ENCODE results near the gene RTEL1.
A peak's percentile ranks its signal among the peaks of the same experiment; 100 is the strongest.

RTEL1 gene

DNA sequence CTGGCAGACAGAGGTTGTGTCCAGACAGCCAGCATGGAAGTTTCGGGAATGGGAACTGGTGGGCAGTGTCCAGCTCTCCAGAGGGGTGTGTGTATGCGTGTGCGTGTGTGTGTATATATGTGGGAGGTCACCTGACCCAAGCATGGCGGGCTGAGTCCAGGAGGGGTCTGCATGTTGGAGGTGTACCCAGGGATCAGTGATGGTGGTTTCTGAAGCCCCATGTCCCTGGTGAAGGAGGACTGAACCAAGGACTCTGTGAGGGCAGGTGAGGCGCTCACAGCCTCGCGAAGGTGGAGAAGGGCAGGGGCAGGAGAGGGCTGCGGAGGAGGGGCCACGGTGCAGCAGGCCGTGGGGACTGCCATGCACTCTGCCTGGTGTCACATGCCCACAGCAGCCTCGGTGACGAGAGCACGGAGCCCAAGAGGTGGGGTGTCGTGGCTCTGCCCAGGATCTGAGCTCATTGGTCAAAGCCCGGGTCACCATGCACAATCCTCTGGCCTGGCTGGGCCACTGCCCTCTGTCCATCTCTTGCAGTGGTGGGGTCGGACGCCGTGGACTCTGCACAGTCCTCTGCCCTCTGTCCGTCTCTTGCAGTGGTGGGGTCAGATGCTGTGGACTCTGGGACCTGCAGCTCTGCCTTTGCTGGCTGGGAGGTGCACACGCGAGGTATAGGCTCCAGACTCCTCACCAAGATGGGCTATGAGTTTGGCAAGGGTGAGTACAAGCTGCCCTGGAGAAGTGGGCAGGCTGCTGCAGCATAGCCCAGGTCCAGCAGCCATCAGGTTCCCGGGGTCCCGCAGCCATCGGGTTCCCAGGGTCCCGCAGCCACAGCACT lies 76.2 kb downstream of the RTEL1 start:
- H3K27ac ChIP-seq (ENCODE audit: low read depth, low read length, severe bottlenecking) = no peak overlapping the region
- no peaks in the 10 kb centered on the region for H3K9me3 ChIP-seq (ENCODE audit: control insufficient read depth, low read length)
- WGBS, 2 experiments (ENCODE audit: insufficient coverage in 2 of 2) = 94 to 96% methylated on average over 24 to 25 of the region's 25 CpGs
- peaks cover 55% of the 10 kb centered on the region for H3K36me3 ChIP-seq (ENCODE audit: control insufficient read depth, insufficient read depth, low read length)
- peaks cover 8% of the 10 kb centered on the region for H3K4me1 ChIP-seq (ENCODE audit: control insufficient read depth, insufficient read depth, low read length, poor library complexity, severe bottlenecking)
- no peak overlapping the region for H3K4me3 ChIP-seq (ENCODE audit: extremely low read depth, insufficient read depth, low read length, poor library complexity, severe bottlenecking)

DNA sequence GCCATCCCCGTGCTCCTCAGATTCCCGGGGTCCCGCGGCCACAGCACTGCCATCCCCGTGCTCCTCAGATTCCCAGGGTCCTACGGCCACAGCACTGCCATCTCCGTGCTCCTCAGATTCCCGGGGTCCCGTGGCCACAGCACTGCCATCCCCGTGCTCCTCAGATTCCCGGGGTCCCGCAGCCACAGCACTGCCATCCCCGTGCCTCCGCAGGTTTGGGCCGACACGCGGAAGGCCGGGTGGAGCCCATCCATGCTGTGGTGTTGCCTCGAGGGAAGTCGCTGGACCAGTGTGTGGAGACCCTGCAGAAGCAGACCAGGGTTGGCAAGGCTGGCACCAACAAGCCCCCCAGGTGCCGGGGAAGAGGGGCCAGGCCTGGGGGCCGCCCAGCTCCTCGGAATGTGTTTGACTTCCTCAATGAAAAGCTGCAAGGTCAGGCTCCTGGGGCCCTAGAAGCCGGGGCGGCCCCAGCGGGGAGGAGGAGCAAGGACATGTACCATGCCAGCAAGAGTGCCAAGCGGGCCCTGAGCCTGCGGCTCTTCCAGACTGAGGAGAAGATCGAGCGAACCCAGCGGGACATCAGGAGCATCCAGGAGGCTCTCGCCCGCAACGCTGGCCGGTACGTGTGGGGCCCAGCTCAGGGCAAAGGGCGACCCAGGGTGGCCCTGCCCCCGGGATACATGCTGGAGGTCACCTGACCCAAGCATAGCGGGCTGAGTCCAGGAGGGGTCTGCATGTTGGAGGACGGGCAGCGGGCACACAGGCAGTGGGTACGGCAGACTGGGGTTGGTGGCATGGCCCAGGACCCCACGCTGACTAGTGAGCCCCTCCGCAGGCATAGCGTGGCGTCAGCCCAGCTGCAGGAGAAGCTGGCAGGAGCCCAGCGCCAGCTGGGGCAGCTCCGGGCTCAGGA lies 77.1 kb downstream of the RTEL1 start:
- 96 to 97% methylated on average over 47 to 48 of the region's 48 CpGs for WGBS, 2 experiments (ENCODE audit: insufficient coverage in 2 of 2)
- Histone ChIP-seq H3K4me1 (ENCODE audit: control insufficient read depth, insufficient read depth, low read length, poor library complexity, severe bottlenecking) (peaks cover 8% of the 10 kb centered on the region), H3K36me3 (ENCODE audit: control insufficient read depth, insufficient read depth, low read length) (peaks cover 48% of the 10 kb centered on the region), H3K9me3 (ENCODE audit: control insufficient read depth, low read length) (no peaks in the 10 kb centered on the region), H3K4me3 (ENCODE audit: extremely low read depth, insufficient read depth, low read length, poor library complexity, severe bottlenecking) (no peak overlapping the region), H3K27ac (ENCODE audit: low read depth, low read length, severe bottlenecking) (no peak overlapping the region)

DNA sequence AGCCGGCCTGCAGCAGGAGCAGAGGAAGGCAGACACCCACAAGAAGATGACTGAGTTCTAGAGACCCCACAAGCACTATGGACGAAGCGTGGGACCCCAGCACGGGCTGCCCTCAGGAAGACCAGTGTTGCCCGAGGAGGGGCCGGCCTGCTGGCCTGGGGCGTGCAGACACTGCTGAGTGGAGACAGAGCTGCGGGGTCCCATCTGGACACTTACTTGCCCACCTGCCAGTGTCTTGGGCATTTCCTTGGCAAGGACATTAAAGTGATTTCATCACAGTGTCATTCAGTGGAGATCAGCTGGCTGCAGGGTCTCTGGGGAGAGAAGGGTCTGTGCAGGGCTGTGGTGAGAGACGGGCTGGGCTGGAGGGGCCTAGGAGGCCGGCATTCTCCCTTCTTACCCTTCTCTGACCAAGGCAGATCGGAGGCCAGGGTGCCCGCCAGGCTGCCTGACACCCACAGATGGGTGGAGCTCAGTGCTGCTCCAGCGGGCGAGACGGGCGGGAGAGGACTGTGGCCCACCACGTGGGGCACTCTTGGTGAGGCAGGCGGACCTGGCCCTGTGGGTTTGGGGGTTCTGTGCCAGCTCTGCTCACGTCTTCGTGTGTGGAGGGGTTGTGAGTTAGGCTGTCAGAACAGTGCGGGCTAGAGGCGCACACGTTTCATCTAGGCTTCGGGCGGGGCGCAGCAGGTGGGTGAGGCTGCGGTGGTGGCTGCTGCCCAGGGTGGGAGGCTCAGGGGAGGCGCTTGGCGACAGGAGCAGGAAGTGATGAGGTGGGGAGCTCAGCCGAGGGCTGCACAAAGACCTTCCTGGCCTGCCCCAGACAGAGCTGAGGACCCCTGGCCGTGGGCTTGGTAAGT lies 78.0 kb downstream of the RTEL1 start, which contains the start of gene LIME1:
Gene LIME1 (plus strand): TSS at position 806 of the 860 bp plus-strand sequence. CDS start 886 bp downstream, outside the sequence.
- H3K27ac ChIP-seq (ENCODE audit: low read depth, low read length, severe bottlenecking) = no peak within 1 kb of the TSS
- no peaks in the 10 kb centered on the region for H3K9me3 ChIP-seq (ENCODE audit: control insufficient read depth, low read length)
- H3K4me1 ChIP-seq (ENCODE audit: control insufficient read depth, insufficient read depth, low read length, poor library complexity, severe bottlenecking) = peaks cover 11% of the 10 kb centered on the region
- peaks cover 45% of the 10 kb centered on the region for H3K36me3 ChIP-seq (ENCODE audit: control insufficient read depth, insufficient read depth, low read length)
- H3K4me3 ChIP-seq (ENCODE audit: extremely low read depth, insufficient read depth, low read length, poor library complexity, severe bottlenecking) = no peak within 1 kb of the TSS
- 95% methylated on average over 28 of the region's 31 CpGs for WGBS, 2 experiments (ENCODE audit: insufficient coverage in 2 of 2)

DNA sequence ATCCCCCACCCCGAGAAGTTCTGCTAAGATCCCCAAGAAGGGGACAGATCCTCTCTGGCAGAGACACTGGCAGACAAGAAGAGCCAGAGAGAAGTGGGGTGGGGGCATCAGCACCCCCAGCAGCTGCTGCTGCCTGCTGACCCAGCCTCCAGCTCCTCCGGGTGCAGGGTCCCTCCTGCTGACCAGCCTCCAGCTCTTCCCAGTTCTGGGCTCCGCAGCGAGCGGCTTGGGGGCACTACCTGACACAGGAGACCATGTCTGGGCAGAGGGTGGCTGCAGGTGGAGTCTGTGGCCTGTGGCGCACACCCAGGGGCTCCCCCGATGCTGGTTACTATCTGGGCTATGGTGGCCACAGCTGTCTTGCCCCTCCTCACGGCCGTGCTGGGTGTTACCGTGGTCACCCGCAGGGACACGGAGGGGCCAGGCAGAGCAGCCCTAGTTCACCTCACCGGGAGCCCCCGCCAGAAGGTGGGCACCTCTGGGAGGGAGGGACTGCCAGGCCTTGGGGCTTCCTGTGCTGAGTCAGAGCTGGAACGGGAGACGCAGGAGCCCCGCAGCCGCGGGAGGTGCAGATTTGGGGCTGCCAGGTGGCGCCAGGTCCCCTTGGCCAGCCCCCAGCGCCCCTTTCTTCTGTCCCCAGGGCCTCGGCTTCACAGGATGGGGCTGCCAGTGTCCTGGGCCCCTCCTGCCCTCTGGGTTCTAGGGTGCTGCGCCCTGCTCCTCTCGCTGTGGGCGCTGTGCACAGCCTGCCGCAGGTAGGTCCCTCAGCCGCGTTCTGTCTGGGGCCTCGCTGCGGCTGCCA lies 79.0 kb downstream of the RTEL1 start:
- Histone ChIP-seq H3K9me3 (ENCODE audit: control insufficient read depth, low read length) (no peaks in the 10 kb centered on the region), H3K36me3 (ENCODE audit: control insufficient read depth, insufficient read depth, low read length) (peaks cover 46% of the 10 kb centered on the region), H3K27ac (ENCODE audit: low read depth, low read length, severe bottlenecking) (no peak overlapping the region), H3K4me3 (ENCODE audit: extremely low read depth, insufficient read depth, low read length, poor library complexity, severe bottlenecking) (no peak overlapping the region), H3K4me1 (ENCODE audit: control insufficient read depth, insufficient read depth, low read length, poor library complexity, severe bottlenecking) (peaks cover 18% of the 10 kb centered on the region)
- WGBS, 2 experiments (ENCODE audit: insufficient coverage in 2 of 2) = 54 to 64% methylated on average over 27 to 30 of the region's 30 CpGs

GRCh38 chr20:63737695-63737944 lies 79.5 kb downstream of the RTEL1 start:
- H3K9me3 ChIP-seq (ENCODE audit: control insufficient read depth, low read length) = no peaks in the 10 kb centered on the region
- WGBS, 2 experiments (ENCODE audit: insufficient coverage in 2 of 2) = 27 to 45% methylated on average over 12 to 14 of the region's 26 CpGs
- H3K4me1 ChIP-seq (ENCODE audit: control insufficient read depth, insufficient read depth, low read length, poor library complexity, severe bottlenecking) = peaks cover 18% of the 10 kb centered on the region
- H3K27ac ChIP-seq (ENCODE audit: low read depth, low read length, severe bottlenecking) = no peak overlapping the region
- no peak overlapping the region for H3K4me3 ChIP-seq (ENCODE audit: extremely low read depth, insufficient read depth, low read length, poor library complexity, severe bottlenecking)
- H3K36me3 ChIP-seq (ENCODE audit: control insufficient read depth, insufficient read depth, low read length) = peaks cover 50% of the 10 kb centered on the region

DNA sequence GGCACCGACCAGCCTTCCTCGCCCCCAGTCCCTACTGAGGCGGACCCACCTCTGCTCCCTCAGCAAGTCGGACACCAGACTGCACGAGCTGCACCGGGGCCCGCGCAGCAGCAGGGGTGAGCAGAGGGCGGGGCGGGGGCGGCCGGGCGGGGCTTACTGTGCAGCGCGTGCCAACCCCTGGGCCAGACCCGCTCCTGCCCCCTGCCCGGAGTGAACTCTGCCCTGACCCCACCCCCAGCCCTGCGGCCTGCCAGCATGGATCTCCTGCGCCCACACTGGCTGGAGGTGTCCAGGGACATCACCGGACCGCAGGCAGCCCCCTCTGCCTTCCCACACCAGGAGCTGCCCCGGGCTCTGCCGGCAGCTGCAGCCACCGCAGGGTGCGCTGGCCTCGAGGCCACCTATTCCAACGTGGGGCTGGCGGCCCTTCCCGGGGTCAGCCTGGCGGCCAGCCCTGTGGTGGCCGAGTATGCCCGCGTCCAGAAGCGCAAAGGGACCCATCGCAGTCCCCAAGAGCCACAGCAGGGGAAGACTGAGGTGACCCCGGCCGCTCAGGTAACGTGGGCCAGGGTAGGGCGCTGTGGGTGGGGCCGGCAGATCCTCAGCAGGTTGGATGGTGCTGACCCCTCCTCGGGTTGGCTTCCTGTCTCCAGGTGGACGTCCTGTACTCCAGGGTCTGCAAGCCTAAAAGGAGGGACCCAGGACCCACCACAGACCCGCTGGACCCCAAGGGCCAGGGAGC lies 80.0 kb downstream of the RTEL1 start:
- peaks cover 50% of the 10 kb centered on the region for H3K36me3 ChIP-seq (ENCODE audit: control insufficient read depth, insufficient read depth, low read length)
- WGBS, 2 experiments (ENCODE audit: insufficient coverage in 2 of 2) = 54 to 56% methylated on average over 28 to 29 of the region's 43 CpGs
- H3K4me3 ChIP-seq (ENCODE audit: extremely low read depth, insufficient read depth, low read length, poor library complexity, severe bottlenecking) = no peak overlapping the region
- no peak overlapping the region for H3K27ac ChIP-seq (ENCODE audit: low read depth, low read length, severe bottlenecking)
- H3K9me3 ChIP-seq (ENCODE audit: control insufficient read depth, low read length) = no peaks in the 10 kb centered on the region
- peaks cover 18% of the 10 kb centered on the region for H3K4me1 ChIP-seq (ENCODE audit: control insufficient read depth, insufficient read depth, low read length, poor library complexity, severe bottlenecking)

DNA sequence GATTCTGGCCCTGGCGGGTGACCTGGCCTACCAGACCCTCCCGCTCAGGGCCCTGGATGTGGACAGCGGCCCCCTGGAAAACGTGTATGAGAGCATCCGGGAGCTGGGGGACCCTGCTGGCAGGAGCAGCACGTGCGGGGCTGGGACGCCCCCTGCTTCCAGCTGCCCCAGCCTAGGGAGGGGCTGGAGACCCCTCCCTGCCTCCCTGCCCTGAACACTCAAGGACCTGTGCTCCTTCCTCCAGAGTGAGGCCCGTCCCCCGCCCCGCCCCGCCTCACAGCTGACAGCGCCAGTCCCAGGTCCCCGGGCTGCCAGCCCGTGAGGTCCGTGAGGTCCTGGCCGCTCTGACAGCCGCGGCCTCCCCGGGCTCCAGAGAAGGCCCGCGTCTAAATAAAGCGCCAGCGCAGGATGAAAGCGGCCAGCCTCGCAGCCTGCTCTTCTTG lies 80.6 kb downstream of the RTEL1 start:
- 25 to 28% methylated on average over 21 to 22 of the region's 26 CpGs for WGBS, 2 experiments (ENCODE audit: insufficient coverage in 2 of 2)
- Histone ChIP-seq H3K36me3 (ENCODE audit: control insufficient read depth, insufficient read depth, low read length) (peaks cover 50% of the 10 kb centered on the region), H3K4me3 (ENCODE audit: extremely low read depth, insufficient read depth, low read length, poor library complexity, severe bottlenecking) (peak overlapping the region; percentile 34), H3K27ac (ENCODE audit: low read depth, low read length, severe bottlenecking) (peak overlapping the region; percentile 72), H3K9me3 (ENCODE audit: control insufficient read depth, low read length) (no peaks in the 10 kb centered on the region), H3K4me1 (ENCODE audit: control insufficient read depth, insufficient read depth, low read length, poor library complexity, severe bottlenecking) (peaks cover 18% of the 10 kb centered on the region)

DNA sequence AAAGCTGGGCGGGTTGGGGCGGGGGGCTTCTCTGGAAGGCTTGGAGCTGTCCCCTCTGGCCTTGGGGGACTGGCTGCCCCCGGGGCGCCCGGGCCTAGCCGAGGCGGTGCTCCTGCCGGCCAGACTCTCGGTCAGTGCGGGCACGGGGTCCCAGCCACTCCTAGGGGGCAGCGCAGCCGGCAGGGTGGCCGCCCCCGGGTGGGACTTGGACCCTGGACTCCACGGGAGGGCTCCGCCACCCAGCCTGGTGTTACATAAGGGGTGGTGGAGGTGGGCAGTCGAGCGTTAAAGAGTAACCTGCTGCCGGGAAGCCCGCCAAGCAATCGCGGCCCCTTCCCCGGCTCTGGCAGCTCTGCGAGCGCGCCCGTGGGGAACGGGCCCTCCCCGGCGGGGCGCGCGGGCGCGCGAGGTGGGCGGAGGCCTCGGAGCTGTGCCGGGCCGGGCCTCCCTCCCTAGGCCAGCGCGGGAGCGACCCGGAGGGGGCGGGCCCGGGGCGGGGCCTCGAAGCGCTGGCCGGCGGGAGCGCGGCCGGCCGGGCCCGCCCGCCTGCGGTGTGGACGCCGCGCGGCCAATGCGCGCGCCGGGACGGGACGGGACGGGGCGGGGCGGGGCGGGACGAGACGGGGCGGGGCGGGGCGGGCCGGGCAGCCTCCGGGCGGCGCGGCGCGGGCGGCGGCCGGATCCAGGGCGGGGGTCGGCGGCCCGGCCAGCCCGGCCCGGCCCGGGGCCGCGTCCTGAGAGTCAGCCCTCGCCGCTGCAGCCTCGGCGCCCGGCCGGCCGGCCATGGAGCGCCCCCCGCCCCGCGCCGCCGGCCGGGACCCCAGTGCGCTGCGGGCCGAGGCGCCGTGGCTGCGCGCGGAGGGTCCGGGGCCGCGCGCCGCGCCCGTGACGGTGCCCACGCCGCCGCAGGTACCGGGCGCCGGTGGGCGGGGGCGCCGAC lies 81.3 kb downstream of the RTEL1 start, which contains the start of gene SLC2A4RG:
Gene SLC2A4RG (plus strand): TSS at position 647 of the 940 bp plus-strand sequence. CDS start 137 bp downstream, at position 784.
- Histone ChIP-seq H3K27ac (ENCODE audit: low read depth, low read length, severe bottlenecking) (peak within 1 kb of the TSS; percentile 87), H3K9me3 (ENCODE audit: control insufficient read depth, low read length) (no peaks in the 10 kb centered on the region), H3K36me3 (ENCODE audit: control insufficient read depth, insufficient read depth, low read length) (peaks cover 46% of the 10 kb centered on the region), H3K4me1 (ENCODE audit: control insufficient read depth, insufficient read depth, low read length, poor library complexity, severe bottlenecking) (peaks cover 18% of the 10 kb centered on the region), H3K4me3 (ENCODE audit: extremely low read depth, insufficient read depth, low read length, poor library complexity, severe bottlenecking) (peak within 1 kb of the TSS; percentile 64)
- WGBS, 2 experiments (ENCODE audit: insufficient coverage in 2 of 2) = 1 to 2% methylated on average over 54 to 96 of the region's 136 CpGs

All from mesodermal cell (in vitro differentiated cells).